BJ (cell line): ENCODE data around the gene DOK1. TPM values are rescaled to one million over a fixed set of nuclear protein-coding genes. Genes with fewer than 3 reads are reported as not detected.

Experiments
- CTCF ChIA-PET: fragments of 350-600 bp; formaldehyde crosslinking; extraction: SDS; loops from one replicate; lab custom pipeline; 2021; ENCODE audit warnings: antibody characterized with exemption, inconsistent platforms; lab: Yijun Ruan, JAX
- POLR2A ChIA-PET: fragments of 300-600 bp; sonication (Branson Sonifier 250); formaldehyde crosslinking; extraction: SDS; loops from one replicate; lab custom pipeline; 2021; ENCODE audit warnings: antibody characterized with exemption; lab: Charles Lee
- DNase-seq: peaks from one replicate; pipeline ENCODE4 v3.0.0-alpha.2; 2011; ENCODE audit warnings: low read depth
- H3K27me3 ChIP-seq: 2 replicates; pipeline ENCODE4 v1.6.0; 2011; ENCODE audit warnings: low read length; ENCODE audit not compliant: control insufficient read depth, insufficient read depth
- H3K36me3 ChIP-seq: 2 replicates; pipeline ENCODE4 v1.5.1; 2011; ENCODE audit warnings: low read length; ENCODE audit not compliant: control insufficient read depth, insufficient read depth
- H3K4me3 ChIP-seq: 2 replicates; pipeline ENCODE4 v1.5.1; 2011; ENCODE audit warnings: low read depth, mild to moderate bottlenecking, control low read depth, low read length
- polyA plus RNA-seq: library from polyadenylated mRNA; depleted of rRNA; stranded (reverse); fragments of >200 nt; gene quantifications from 2 replicates; pipeline ENCODE4 v1.2.3, GENCODE V29; 2011
- TF ChIP-seq, protein P1 (sequence below): IDR thresholded peaks from 2 replicates; pipeline ENCODE4 v1.5.1; 2011; ENCODE audit warnings: low read depth, mild to moderate bottlenecking, control low read depth, inconsistent platforms, low read length, moderate library complexity; ENCODE audit not compliant: insufficient read depth

DOK1 gene
- polyA plus RNA-seq, 1 experiment = 28.7 TPM

DNA sequence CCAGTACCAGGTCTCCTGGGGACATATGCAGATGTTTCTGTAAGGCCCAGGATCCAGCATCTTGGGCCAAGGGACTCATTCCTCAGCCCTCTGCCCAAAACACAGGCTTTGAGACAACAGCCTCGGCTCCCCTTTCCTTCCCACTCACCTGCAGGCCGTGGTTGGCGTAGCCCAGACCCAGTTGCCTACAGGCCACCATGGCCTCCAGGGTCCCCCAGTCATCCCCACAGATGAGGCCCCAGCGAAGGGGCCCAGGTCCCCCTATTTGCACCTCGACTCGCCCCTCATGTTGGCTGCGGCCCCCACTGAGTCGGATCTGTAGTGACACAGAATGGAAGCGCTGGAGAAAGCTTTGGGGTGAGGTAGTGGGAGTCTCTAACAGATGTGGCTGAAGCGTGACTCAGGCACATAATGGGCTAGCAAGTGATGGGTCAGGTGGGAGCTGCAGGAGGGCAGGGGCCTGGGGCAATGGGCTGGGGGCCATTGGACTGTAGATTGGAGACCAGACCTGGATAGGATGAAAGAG, 19.0 kb upstream of the DOK1 start:
- DNase-seq = no peak
- Histone ChIP-seq H3K27me3 (no peaks in the 10 kb centered on the region), H3K4me3 (no peak overlapping the region), H3K36me3 (peaks cover 11% of the 10 kb centered on the region)
- CTCF ChIA-PET = no interaction called here
- POLR2A ChIA-PET = no interaction called here
- TF ChIP-seq, protein P1, sequence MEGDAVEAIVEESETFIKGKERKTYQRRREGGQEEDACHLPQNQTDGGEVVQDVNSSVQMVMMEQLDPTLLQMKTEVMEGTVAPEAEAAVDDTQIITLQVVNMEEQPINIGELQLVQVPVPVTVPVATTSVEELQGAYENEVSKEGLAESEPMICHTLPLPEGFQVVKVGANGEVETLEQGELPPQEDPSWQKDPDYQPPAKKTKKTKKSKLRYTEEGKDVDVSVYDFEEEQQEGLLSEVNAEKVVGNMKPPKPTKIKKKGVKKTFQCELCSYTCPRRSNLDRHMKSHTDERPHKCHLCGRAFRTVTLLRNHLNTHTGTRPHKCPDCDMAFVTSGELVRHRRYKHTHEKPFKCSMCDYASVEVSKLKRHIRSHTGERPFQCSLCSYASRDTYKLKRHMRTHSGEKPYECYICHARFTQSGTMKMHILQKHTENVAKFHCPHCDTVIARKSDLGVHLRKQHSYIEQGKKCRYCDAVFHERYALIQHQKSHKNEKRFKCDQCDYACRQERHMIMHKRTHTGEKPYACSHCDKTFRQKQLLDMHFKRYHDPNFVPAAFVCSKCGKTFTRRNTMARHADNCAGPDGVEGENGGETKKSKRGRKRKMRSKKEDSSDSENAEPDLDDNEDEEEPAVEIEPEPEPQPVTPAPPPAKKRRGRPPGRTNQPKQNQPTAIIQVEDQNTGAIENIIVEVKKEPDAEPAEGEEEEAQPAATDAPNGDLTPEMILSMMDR = no peak

DNA sequence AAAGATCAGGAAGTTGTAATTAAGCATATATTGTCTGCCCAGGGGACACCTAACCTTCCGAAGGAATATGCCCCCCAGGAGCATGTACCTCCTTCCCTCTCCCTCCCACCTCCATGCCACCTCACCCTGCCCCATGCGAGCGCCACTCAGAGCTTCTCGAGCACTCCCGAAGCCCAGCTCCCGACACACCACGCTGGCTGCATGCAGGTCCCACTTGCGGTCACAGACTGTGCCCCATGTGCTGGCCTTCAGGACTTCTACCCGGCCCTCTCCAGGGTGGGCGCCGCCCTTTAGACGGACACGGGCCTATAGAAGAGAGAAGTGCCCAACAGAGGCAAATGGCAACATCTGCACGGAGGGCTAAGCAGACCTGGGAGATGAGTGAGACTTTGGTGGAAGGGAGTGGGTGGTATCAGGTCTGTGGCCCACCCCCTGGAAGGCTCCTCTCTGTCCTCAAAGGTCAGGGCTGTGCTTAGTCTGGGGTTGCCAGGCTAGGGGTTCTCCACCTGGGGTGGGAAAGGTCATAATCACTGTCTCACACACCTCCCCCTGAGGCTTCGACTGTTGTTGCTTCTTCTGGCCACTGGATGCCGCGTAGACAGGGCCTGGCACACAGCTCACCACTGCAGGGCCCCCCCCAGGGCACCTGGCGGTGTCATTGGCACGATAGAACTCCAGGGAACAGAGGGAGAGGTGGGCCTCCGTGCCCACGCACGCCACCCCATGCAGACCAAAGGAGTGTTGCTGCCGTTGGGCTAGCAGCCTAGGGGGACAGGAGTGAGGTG, 18.2 kb upstream of the DOK1 start:
- ChIA-PET CTCF (no interaction called here), POLR2A (no interaction called here)
- no peak for DNase-seq
- Histone ChIP-seq H3K4me3 (no peak overlapping the region), H3K27me3 (no peaks in the 10 kb centered on the region), H3K36me3 (peaks cover 14% of the 10 kb centered on the region)
- TF ChIP-seq, protein P1 = no peak

DNA sequence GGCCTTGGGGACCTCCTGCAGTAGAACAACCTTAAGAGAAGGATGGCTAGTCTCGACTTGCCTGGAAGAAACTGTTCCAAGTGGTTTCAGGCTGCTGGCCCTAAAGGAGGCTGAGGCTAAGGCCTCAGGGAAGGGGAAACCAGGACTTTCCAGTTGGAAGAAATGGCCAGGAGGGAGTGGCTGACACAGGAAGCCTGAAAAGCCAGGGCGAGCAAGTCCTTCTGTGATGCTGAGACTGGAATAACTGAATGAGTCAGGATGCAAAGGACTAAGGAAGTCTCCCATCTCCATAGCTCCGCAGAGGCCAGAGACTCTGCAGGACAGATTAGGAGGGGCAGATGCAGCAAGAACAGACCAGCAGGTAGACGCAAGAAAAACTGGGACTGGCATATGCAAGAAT, 17.4 kb upstream of the DOK1 start:
- no peaks in the 10 kb centered on the region for H3K27me3 ChIP-seq
- no peak overlapping the region for H3K4me3 ChIP-seq
- POLR2A ChIA-PET = no interaction called here
- CTCF ChIA-PET = no interaction called here
- DNase-seq = no peak
- peaks cover 14% of the 10 kb centered on the region for H3K36me3 ChIP-seq
- TF ChIP-seq, protein P1 = no peak

DNA sequence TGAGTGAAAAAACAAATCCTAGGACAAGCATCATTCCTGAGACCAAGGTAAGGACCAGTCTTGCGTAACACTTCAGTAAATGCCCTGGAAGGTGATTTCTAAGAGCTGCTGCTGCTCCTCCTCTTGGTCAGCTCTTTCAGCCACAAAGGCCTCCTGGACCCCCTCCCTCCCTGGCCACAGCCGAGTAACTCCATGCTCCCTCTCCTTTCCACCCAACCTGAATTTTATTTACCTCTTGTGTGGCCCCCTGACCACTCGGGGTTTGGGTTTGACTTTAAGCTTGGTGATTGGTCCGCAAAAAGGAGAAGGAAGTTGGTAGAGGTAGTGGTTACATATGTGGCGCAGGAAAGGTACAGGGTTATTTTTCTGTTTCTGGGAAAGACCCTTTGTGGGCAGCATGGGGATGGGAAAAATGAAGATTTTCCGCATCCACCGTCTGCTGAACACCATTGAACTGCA, 15.6 kb upstream of the DOK1 start:
- H3K27me3 ChIP-seq = no peaks in the 10 kb centered on the region
- no peak overlapping the region for H3K4me3 ChIP-seq
- no peak for DNase-seq
- TF ChIP-seq, protein P1 = no peak
- peaks cover 12% of the 10 kb centered on the region for H3K36me3 ChIP-seq
- CTCF ChIA-PET = interaction anchor here (1.3 to 4.7 kb wide), 3 partner anchors 7 to 49 kb away, joined by 3 to 16 read pairs (median 4); no protein-coding TSS in a partner anchor
- POLR2A ChIA-PET = no interaction called here

DNA sequence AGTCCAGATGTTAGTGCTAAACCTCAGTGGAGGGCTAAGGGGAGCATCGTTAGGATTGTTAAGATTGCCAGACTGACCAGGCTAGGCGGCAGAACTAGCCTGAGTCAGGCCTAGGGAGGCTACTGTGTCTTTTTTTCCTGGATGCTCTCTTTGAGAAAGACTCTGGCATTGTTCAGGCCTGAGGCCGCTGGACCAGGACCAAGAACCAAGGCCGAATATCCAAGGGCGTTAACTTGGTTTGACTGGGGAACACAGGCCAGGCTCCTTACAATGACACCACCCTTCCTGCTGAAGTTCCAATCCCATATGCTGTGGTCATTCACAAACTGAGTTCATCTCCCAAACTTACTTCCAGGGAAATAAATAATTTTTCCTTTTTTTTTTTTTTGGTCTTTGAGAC, 14.2 kb upstream of the DOK1 start:
- ChIA-PET CTCF (interaction anchor here (0.7 to 4.7 kb wide), 4 partner anchors 9 to 48 kb away, joined by 3 to 16 read pairs (median 4); no protein-coding TSS in a partner anchor), POLR2A (no interaction called here)
- Histone ChIP-seq H3K27me3 (no peaks in the 10 kb centered on the region), H3K4me3 (no peak overlapping the region), H3K36me3 (peaks cover 7% of the 10 kb centered on the region)
- TF ChIP-seq, protein P1 = no peak
- DNase-seq = no peak
